Sigmoid colon (tissue), 7 donors: Measurements from ENCODE around the gene GCSH. TPM values are rescaled to one million over a fixed set of nuclear protein-coding genes. Genes with fewer than 3 reads are reported as not detected.

Source experiments
- DNase-seq: peaks from one replicate; pipeline ENCODE4 v3.0.0-alpha.2; 2019
- H3K27ac ChIP-seq, 4 donors: fragments of 200-600 bp; sonication (generic); one replicate each; pipeline ENCODE4 v1.5.1; 2016 to 2019; ENCODE audit warnings: mild to moderate bottlenecking in 1 of 4
- H3K27me3 ChIP-seq, 3 donors: fragments of 200-600 bp; sonication (generic); one replicate each; pipeline ENCODE4 v1.5.1; 2019; ENCODE audit warnings: mild to moderate bottlenecking in 1 of 3
- H3K36me3 ChIP-seq, 4 donors: fragments of 200-600 bp; sonication (generic); one replicate each; pipeline ENCODE4 v1.5.1; 2016 to 2019
- H3K4me1 ChIP-seq, 4 donors: fragments of 200-600 bp; sonication (generic); one replicate each; pipeline ENCODE4 v1.5.1; 2017 to 2019
- H3K4me3 ChIP-seq, 4 donors: fragments of 200-600 bp; sonication (generic); one replicate each; pipeline ENCODE4 v1.5.1; 2017 to 2019; ENCODE audit warnings: mild to moderate bottlenecking in 2 of 4, moderate library complexity in 1 of 4
- H3K9me3 ChIP-seq, 4 donors: fragments of 200-600 bp in 3 of 4; sonication (generic) in 3 of 4; one replicate each; pipeline versions ENCODE4 v1.5.1 to v1.6.1; 2013 to 2019
- EP300 ChIP-seq, 4 donors: sonication (generic); formaldehyde crosslinking; IDR thresholded peaks; one replicate each; pipeline ENCODE4 v1.6.1; 2017; ENCODE audit warnings: antibody characterized with exemption in 4 of 4
- POLR2A ChIP-seq, 2 donors: fragments of 450-650 bp; IDR thresholded peaks; one replicate each; pipeline ENCODE4 v1.6.1; 2016; ENCODE audit warnings: antibody characterized with exemption in 2 of 2, mild to moderate bottlenecking in 2 of 2, moderate library complexity in 2 of 2
- POLR2AphosphoS5 ChIP-seq, 4 donors: sonication (generic); formaldehyde crosslinking; IDR thresholded peaks; one replicate each; pipeline ENCODE4 v1.6.1; 2017; ENCODE audit warnings: antibody characterized with exemption in 4 of 4
- WGBS, 2 donors: extraction: QIAGEN DNeasy Blood & Tissue Kit; methylation state at CpG; one replicate each; pipeline ENCODE4 v1.1.7; 2013; 5-methylcytosine and 5-hydroxymethylcytosine counted together
- intact Hi-C: fragments of 100-400 bp; cut with DNase I; formaldehyde crosslinking; loops from one replicate; pipeline ENCODE4 v1.15.1; 2023
- polyA plus RNA-seq, 3 donors: library from polyadenylated mRNA; stranded (reverse); fragments of 200-250 nt; gene quantifications; one replicate each; pipeline ENCODE4 v1.2.3, GENCODE V29; 2013
- total RNA-seq, 4 donors: library from RNA; depleted of rRNA; stranded (reverse); fragments of >200 nt; gene quantifications; one replicate each; pipeline ENCODE4 v1.1.0, GENCODE V29; 2016
- TF ChIP-seq, protein P1 (sequence below), 4 experiments: fragments of 450-650 bp in 3 of 4; fragments of 200-600 bp in 1 of 4; IDR thresholded peaks; one replicate each; pipeline ENCODE4 v1.5.1; 2016 to 2019; ENCODE audit warnings: antibody characterized with exemption in 4 of 4, mild to moderate bottlenecking in 3 of 4, moderate library complexity in 2 of 4
- donor health status: healthy with polysubstance abuse.
- donor health status: Bipolar disorder and iron deficiency.
- donor health status: healthy.

Gene GCSH
- total RNA-seq (10 to 100 TPM; 18.3 to 27.8 (median 23.6) TPM), polyA plus RNA-seq (10 to 100 TPM; 16.8 to 19.0 (median 18.3) TPM)

DNA sequence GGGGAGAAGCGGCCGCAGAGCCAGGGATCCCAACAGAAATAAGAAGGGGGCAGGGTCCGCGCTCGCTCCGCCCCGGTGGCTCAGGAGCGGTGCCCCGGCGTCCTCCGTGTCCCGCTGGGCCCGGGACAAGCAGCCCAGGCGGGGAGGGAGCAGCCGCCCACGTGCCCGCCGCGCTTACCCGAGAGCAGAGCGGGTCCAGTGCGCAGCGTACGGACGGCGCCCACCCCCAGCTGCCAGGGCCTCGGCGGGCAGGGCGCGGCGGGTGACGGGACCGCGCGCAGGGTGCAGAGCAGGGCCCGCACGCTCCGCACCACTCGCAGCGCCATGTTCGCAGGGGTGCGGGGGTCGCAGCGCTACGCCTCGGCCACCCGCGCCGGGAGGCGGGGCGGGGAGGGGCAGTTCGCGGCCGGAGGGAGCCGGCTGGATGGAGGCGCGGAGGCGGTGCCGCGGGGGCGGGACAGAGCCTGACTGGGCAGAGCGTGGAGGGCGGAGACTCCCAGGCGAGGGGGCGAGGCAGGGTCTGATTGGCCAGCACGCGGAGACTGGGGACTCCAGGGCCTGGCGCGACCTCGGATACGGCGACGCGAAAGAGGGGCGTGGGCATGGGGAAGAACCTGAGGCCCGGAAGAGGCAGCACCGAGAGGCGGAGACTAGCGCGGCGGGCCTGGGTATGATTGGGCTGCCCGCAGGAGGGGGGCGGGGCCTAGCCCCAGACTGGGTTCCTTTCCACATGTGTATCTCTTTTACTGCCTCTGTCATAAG, at the start of gene GCSH:
Gene GCSH, minus strand, starts transcription at position 443 of the 762 bp plus-strand sequence. Its CDS starts 117 bp downstream, at position 326.
- DNase-seq: peak; percentile 99
- H3K27me3 ChIP-seq: no peaks in the 10 kb centered on the region
- no peaks in the 10 kb centered on the region for H3K9me3 ChIP-seq
- peaks cover 0 to 12% (median 2%) of the 10 kb centered on the region in 4 donors for H3K4me1 ChIP-seq
- peak within 1 kb of the TSS; percentile 52 to 90 (median 79) for H3K4me3 ChIP-seq
- peak within 1 kb of the TSS; percentile 83 to 87 (median 84) for H3K27ac ChIP-seq
- intact Hi-C loops: loop anchor here (1.0 to 5.0 kb wide), 3 partner anchors 19 to 89 kb away; partner anchors contain the start of genes ATMIN, C16orf46, CENPN and CMC2
- TF ChIP-seq POLR2AphosphoS5 (IDR thresholded peaks at IDR 0.05): peak in 3 of 4 donors; percentile 6 to 40 (median 14)
- no peak for TF ChIP-seq EP300 (IDR thresholded peaks at IDR 0.05)
- H3K36me3 ChIP-seq: no peaks in the 10 kb centered on the region
- WGBS, 2 donors: 4 to 5% methylated on average over 80 of the region's 83 CpGs

DNA sequence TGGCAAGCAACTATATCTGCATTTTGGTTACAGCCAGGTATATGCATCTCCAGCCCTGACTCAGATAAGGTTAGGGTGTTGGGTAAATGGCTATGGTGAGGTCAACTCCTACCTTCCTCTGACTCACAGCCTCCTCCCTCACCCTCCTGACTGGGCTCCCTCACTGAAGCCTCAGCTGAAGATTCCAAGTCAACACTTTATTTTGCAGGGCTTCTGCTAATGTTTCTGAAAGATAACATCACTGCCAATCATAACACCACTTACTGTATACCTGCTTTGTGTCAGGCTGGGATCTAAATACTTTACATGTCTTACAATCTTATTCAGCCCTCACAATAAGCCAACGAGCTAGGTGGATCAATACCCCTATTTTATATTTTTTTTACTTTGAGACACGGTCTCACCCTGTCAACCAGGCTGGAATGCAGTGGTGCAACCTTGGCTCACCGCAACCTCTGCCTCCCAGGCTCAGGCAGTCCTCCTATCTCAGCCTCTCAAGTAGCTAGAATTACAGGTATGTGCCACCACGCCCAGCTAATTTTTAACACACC, 47.8 kb upstream of the GCSH start:
- intact Hi-C loops: no loop called here

DNA sequence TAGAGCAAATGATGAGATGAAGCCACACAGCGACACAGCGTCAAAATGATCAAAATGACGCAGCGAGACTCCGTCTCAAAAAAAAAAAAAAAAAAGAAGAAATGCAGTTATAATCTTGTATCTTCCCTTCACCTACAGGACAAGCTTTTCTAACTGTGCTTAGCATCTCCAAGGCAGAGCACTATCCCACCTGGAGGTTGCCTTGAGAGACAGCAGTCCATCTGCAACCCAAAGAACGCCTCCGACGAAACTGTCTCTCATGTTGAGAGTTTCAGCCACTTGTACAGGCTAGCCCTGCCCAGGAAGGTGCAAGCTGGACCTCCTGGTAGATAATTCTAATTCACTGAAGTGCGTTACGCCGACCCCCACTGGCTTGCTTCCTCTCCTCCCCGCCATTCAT, 46.7 kb upstream of the GCSH start:
- WGBS, 2 donors: 85 to 88% methylated on average over 12 of the region's 12 CpGs
- intact Hi-C loops: no loop called here
- H3K4me3 ChIP-seq: no peak overlapping the region
- no peak for DNase-seq
- no peaks in the 10 kb centered on the region for H3K36me3 ChIP-seq
- TF ChIP-seq POLR2A (IDR thresholded peaks at IDR 0.05) (no peak), POLR2AphosphoS5 (IDR thresholded peaks at IDR 0.05) (no peak), EP300 (IDR thresholded peaks at IDR 0.05) (no peak)
- TF ChIP-seq, protein P1, sequence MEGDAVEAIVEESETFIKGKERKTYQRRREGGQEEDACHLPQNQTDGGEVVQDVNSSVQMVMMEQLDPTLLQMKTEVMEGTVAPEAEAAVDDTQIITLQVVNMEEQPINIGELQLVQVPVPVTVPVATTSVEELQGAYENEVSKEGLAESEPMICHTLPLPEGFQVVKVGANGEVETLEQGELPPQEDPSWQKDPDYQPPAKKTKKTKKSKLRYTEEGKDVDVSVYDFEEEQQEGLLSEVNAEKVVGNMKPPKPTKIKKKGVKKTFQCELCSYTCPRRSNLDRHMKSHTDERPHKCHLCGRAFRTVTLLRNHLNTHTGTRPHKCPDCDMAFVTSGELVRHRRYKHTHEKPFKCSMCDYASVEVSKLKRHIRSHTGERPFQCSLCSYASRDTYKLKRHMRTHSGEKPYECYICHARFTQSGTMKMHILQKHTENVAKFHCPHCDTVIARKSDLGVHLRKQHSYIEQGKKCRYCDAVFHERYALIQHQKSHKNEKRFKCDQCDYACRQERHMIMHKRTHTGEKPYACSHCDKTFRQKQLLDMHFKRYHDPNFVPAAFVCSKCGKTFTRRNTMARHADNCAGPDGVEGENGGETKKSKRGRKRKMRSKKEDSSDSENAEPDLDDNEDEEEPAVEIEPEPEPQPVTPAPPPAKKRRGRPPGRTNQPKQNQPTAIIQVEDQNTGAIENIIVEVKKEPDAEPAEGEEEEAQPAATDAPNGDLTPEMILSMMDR (IDR thresholded peaks at IDR 0.05): no peak
- H3K27ac ChIP-seq: no peak overlapping the region
- H3K4me1 ChIP-seq: no peaks in the 10 kb centered on the region
- no peaks in the 10 kb centered on the region for H3K9me3 ChIP-seq
- no peaks in the 10 kb centered on the region for H3K27me3 ChIP-seq

More for the DNA sequence above, 47.8 kb upstream of the GCSH start:
- TF ChIP-seq, protein P1 (IDR thresholded peaks at IDR 0.05): no peak
- TF ChIP-seq POLR2AphosphoS5 (IDR thresholded peaks at IDR 0.05) (no peak), EP300 (IDR thresholded peaks at IDR 0.05) (no peak), POLR2A (IDR thresholded peaks at IDR 0.05) (no peak)
- H3K9me3 ChIP-seq: no peaks in the 10 kb centered on the region
- H3K27me3 ChIP-seq: no peaks in the 10 kb centered on the region
- H3K36me3 ChIP-seq: no peaks in the 10 kb centered on the region
- 39 to 68% methylated on average over 4 of the region's 4 CpGs for WGBS, 2 donors
- no peak for DNase-seq
- no peaks in the 10 kb centered on the region for H3K4me1 ChIP-seq
- H3K4me3 ChIP-seq: no peak overlapping the region
- H3K27ac ChIP-seq: no peak overlapping the region

DNA sequence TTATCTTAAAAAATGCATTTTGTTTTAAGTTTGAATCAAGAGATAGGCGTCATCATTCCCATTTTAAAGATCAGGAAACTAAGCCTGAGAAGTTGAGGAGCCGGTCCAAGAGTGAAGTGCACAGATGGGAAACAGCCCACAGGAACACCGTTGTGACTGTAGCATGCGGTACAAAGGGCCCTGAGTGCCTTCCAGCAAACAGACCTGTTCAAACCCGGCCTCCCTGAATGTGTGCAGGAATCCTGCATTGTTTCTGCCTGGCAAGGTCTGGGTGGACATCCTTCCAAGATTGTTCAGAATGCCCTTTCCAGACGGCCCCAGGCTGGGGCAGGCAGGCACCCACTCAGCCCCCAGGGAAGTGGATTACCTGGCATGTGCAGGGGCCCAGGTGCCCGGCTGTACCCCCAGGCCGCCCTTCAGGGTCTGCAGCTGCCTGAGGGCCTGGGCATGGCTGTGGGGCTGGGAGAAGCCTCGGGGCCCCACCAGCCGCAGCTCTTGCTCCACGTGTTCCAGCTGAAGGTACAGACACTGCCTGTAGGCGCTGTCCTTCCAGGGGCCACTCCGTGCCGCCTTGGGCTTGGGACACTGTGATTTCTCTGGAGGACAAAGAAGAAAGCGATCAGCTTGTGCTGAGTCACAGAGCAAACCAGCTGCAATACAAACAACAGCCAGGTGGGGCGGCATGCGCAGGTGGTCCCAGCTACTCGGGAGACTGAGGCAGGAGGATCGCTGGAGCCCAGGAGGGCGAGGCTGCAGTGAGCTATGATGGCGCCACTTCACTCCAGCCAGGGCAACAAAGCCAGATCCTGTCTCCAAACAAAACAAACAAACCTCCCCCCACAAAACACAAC, 45.0 kb upstream of the GCSH start:
- no peaks in the 10 kb centered on the region for H3K36me3 ChIP-seq
- DNase-seq: no peak
- intact Hi-C loops: no loop called here
- TF ChIP-seq EP300 (IDR thresholded peaks at IDR 0.05) (no peak), POLR2AphosphoS5 (IDR thresholded peaks at IDR 0.05) (no peak), POLR2A (IDR thresholded peaks at IDR 0.05) (no peak)
- TF ChIP-seq, protein P1 (IDR thresholded peaks at IDR 0.05): no peak
- no peak overlapping the region for H3K27ac ChIP-seq
- peaks cover 0 to 10% (median 4%) of the 10 kb centered on the region in 4 donors for H3K4me1 ChIP-seq
- WGBS, 2 donors: 80 to 82% methylated on average over 21 of the region's 21 CpGs
- H3K9me3 ChIP-seq: no peaks in the 10 kb centered on the region
- H3K4me3 ChIP-seq: no peak overlapping the region
- no peaks in the 10 kb centered on the region for H3K27me3 ChIP-seq
